Stimulated activated CD4-positive, alpha-beta T cell treated with anti-CD3 and anti-CD28 coated beads, Interleukin-1b, Interleukin-23, amount 100 ng/mL, for 24 hours (primary cell): ENCODE data around the gene TBC1D2.

Experiments
- DNase-seq, 4 experiments: peaks; one replicate each; pipeline ENCODE4 v3.0.0-alpha.2; 2020; ENCODE audit warnings: low read depth in 4 of 4, low spot score in 1 of 4

TBC1D2 gene

DNA sequence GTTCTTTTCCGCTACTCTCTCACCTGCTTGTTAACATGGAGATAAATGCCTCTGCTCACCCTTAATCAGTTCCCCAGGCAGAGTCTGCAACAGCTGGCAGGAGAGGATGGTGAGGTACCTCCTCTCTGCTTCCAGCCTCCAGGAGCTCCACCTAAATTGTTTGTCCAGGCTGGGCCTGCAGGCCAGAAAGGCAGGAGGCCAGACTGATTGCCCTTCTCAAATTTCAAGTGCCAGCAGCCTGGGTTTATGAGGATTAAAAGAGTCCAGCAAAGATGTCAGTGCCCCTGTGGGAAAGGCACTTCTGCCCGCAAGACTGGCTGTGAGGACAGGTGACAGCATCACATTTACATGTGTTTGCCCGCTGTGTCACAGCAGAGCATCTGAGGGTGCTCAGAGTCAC, 82.8 kb downstream of the TBC1D2 start:
- no peak for DNase-seq

DNA sequence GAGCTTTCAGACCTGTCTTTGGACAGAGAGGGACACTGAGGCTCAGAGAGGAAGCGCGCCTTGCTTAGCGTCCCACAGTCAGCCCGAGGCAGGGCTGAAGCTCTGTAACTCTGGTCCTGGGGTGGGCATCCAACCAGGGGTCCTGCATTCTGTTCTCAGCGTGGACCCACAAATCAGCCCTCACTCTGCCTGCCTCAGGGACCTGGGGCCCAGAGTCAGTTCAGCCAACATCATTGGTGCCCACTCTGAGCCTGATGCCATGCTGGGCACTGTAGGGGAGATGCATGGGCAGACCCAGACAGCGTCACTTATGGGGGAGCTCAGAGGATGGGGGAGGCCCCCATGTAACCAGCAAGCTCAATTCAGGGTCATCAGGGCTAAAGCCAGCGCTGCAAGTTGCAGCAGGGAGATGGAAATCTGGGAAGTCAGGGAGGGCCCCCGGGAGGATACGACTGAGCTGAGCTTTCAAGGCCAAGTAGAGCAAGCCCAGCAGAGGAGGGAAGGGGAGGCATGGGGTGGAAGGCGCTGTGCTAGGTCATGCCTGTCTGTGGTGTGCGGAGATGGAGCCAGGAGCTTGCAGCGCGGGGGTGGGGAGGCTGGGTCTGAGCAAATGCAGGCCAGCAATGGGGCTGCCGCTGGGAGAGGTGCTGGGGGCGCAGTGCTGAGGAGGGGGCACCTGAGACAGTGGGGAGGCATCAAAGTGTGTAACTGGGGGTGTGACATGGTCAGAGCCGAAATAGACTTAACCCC, 84.1 kb downstream of the TBC1D2 start:
- DNase-seq, result no peak

DNA sequence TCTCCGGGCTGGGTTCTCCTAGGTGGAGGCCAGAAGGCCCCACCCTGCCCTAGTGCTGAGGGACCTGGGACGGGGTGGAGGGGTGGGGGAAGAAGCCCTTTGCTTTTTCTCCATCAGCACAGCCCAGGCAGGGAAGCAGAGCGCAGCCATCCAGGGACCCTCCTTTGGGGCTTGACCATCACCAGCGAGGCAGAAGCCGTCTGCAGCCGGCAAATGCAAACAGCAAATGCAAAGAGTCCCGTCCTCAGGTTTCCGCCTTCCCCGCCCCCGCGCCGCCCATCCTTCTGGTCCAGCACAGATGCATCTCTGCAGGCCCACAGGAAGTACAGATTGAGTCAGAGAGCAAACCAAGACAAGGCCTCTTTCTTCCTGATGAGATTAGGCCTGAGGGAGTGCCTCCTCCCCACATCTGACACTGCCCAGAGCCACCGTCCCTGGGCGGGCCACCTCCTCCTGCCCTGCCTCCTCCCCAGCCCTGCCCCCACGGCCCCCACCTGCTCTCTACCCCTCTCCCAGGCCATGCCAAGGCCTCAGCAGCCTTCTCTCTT, 86.4 kb downstream of the TBC1D2 start:
- peak in 1 of 4 experiments; percentile 4 for DNase-seq

DNA sequence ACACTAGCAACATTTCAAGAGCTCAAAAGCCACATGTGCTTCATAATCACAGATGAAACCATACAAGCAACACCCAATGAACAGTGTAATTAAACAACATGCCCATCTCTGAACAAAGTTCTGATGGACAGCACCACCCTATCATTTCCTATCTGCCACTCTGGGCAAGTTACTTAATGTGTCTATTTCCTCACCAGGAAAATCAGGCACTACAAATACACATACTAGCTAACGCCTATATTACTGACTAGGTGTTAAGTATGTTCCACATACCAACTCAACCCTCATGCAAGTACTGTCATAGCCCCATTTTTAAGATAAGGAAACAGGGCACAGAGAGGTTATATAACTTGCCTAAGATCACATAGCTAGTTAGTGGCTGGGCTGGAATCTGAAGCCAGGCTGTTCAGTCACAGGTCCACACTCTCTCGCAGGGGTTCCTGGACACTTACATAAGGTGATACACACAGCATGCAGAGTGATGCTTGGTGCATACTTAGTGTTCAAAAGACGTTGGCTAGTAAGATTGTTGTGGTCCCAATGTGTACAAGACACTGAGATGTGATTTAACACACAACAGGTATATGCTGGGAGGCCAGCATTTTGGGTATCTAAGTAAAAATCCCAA, 87.2 kb downstream of the TBC1D2 start:
- DNase-seq, result no peak

DNA sequence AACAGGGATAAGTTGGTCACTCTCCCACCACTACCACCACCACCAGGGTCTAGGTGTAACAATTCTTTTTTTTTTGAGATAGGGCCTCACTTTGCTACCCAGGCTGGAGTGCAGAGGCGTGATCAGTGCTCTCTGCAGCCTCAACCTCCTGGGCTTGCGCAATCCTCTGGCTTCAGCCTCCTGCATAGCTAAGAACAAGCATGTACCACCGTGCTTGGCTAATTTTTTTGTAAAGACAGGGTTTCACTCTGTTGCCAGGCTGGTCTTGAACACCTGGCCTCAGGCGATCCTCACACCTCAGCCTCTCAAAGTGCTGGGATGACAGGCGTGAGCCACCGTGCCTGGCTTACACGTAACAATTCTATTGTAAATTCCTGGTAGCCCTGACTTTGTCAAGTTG, 90.5 kb downstream of the TBC1D2 start:
- DNase-seq, result no peak

DNA sequence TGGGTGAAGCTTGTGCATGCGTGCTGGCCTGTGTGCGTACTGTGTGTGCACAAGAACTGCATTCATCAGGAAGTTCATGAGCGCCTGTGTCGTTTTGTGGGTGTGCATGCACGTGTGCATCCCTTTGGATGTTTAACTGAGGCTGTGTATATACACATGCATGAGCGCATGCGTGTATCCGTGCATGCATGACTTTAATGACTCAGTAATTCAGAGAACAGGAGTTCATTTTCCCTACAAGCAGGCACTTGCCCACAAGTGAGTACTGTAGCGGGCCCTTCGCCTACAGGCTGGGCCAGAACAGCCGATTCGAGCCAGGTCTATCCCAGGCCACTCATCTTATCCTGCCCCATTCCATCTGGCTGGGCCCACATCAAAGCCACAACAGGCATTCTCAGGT, 92.8 kb downstream of the TBC1D2 start:
- no peak for DNase-seq

DNA sequence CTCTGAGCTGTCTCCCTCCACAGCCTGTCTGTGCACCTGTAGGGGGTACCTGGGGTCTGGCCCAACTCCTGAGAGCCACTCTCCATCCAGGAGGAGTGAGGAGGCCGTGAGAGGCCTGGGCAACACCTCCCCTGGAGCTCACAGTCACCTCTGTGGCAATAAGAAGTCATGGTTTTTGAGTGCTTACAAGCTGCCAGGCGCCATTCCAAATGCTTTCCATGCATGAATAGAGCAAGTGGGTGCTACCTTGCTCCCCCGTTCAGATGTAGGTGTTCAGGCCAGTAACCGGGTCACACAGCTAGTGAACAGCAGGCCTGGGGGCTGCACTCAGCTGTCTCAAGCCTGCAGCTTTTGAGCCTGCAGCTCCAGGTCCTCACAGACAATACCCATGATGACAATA, 93.6 kb downstream of the TBC1D2 start:
- no peak for DNase-seq

DNA sequence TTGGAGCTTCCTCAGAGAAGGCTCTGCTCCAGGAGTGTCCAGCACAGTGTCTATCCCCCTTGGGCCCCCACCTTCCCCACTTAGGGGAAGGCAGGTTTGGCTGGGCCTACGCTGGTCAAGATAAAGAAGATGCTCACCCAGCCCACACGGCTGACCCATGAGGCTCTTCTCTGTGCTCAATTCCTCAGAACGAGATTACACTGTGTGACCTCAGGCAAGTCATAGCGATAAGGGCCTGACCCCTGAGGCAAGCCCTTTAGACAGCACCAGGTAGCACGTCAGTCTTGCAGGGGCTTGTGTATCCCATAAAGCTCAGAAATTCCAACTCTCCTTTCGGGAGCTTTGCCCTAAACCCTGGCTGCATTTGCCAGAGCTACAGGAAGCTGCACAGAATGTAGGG, 95.7 kb downstream of the TBC1D2 start:
- no peak for DNase-seq

DNA sequence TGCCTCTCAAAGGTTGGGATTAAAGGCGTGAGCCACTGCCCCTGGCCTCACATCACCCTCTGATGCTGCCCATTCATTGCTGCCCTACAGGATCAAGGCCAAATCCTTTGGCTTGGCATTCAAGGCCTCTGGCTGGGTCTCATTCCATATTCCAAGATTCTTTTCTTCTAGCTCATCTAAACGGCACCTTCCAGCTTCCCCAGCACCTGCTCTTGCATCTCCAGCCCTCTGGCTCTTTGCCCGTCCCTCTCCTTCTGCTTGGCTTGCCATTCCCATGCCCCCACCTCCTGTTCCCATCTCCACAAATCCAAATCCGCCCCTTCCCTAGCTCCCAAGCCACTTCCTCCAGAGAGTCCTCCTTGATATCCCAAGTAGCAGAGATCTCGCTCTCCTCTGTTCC, 96.1 kb downstream of the TBC1D2 start:
- DNase-seq, result no peak

DNA sequence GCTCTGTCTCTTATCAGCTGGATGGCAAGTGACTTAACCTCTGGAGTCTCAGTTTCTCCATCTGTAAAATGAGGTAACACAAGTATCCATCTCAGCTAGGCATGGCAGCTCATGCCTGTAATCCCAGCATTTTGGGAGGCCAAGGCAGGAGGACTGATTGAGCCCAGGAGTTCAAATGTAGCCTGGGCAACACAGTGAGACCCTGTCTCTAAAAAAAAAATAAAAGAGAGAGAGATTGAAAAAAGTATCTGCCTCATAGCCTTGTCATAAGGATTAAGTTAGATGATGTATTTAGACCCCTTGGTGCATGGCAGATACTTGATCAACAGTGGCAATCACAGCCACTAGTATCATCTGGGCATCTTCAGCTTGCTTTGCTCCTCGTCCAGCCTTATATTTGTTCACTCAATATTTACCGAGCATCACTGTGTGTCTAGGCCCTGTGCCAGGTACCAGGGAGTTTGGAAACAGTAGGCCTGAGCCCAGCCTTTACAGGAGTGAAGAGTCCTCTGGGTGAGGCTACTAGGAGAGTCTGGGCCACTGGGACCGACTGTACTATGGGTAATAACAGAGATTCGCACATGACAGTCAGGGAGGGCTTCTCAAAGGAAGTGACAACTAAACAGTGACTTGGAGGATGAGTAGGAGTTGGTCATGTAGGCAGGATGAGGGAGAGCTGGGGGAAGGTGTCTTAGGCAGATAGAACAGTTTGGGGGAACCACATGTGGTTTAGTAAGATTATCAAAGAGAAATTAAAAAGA, 97.2 kb downstream of the TBC1D2 start:
- no peak for DNase-seq

DNA sequence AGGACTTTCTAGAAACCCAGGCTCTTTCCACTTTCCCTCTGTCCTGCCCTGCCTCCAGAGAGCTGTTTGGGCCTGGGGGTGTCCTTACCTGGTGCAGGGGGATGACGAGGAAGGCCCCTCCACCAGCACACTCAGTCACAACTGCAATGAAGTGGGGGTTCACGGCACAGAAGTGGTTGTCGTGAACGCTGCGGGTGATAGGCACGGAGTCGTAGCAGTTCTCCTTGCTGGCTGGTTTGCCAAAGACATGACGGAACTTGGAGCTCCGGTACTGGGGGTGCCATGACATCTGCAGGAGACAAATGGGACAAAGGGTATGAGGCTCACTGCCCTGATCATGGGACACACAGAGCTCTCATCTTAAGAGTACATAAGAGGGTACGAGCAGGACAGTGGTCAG, 98.1 kb downstream of the TBC1D2 start:
- DNase-seq, result no peak

DNA sequence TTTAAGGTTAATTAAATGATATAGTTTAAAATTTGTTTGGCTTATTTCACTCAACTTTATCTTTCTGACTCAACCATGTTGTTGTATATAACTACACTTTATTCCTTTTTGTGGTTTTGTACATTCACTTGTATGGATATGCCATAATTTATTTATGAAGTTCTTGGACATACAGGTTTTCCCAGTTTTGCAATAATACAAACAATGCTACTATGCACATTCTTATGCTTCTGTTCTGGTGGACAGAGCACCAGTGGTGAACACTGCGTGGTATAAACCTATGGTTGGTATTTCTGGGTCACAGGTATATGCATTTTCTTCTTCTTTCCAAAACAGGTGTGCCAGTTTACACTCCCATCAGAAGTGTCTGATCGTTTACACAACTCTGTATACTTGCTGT, 100.8 kb downstream of the TBC1D2 start:
- DNase-seq, result no peak

DNA sequence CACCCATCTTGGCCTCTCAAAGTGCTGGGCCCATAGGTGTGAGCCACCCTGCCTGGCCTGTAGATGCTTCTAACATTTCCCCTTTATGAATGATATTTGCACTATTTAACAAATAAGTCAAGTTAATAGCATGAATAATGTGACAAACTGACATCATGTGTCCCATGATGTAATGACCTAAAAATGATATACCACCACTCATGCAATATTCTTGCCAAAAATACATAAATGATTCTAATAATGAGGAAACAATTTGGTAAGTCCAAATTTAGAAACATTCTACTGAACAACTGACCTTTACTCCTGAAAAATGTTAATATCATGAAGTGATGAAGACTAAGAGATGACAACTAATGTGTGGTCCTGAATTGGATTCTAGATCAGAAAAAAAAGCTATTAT, 102.9 kb downstream of the TBC1D2 start:
- no peak for DNase-seq

DNA sequence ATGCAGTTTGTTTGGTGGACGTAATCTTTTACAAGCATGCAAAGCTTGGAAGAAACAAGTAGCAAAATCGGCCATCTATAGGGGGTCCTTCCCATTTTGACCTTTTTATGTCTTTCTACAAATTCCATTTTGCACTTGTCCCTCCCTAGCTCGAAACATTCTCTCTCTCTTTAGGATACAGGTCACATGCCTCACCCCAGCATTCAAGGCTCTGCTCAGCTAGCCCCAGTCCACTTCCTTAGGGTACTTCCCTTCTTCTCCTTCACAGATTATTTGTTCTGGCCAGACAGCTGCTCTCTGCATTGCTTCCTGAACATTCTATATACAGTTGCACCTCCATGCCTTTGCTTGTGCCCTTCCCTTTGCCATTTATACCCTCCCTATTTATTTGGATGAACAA, 104.7 kb downstream of the TBC1D2 start:
- DNase-seq, result no peak

DNA sequence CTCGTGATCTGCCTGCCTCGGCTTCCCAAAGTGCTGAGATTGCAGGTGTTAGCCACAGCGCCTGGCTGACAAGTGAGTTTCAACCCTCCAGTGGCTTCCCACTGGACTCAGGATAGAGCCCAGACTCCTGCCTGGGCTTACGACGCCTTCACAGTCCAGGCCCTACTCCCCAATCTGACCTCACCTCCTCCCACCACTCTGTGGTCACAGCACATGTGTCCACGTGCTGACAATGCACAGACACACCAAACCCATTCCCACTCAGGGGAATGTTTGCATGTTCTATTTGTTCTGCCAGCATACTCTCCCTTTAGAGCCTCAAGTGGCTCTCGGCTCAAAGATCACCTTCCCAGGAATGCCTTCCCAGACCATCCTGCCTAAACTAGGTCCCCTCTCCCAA, 105.3 kb downstream of the TBC1D2 start:
- DNase-seq, result no peak

DNA sequence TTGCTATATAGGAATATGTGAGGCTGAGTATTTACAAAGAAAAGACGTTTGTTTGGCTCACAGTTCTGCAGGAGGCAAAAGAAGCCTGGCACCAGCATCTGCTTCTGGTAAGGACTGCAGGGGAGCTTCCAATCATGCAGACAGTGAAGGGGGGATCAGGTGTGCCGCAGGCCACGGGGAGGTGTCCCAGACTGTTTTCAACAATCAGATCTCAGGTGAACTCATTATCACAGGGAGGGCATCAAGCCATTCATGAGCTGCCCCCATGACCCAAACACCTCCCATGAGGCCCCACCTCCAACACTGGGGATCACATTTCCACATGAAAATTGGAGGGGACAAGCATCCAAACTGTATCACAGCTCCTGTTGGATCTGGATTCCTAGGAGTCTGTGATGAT, 106.0 kb downstream of the TBC1D2 start:
- DNase-seq, result no peak
